Measurements from ENCODE around the gene ACOX2.

Gene ACOX2

GRCh38 chr3:58484045-58484721 lies 52.8 kb downstream of the ACOX2 start:
- Mint-ChIP-seq H3K4me1 (peaks cover 35% of the 10 kb centered on the region), H3K36me3 (no peaks in the 10 kb centered on the region), H3K4me3 (no peak overlapping the region), H3K27me3 (peaks cover 23% of the 10 kb centered on the region), H3K9me3 (peaks cover 2% of the 10 kb centered on the region), H3K27ac (peak overlapping the region; percentile 23)
- no peak for ATAC-seq

- H3K9me3 Mint-ChIP-seq, result peaks cover 2% of the 10 kb centered on the region
- H3K27me3 Mint-ChIP-seq, result peaks cover 15% of the 10 kb centered on the region
- H3K27ac Mint-ChIP-seq, result peak overlapping the region; percentile 23
- ATAC-seq, result peak; percentile 74
- peaks cover 35% of the 10 kb centered on the region for H3K4me1 Mint-ChIP-seq
- H3K36me3 Mint-ChIP-seq, result no peaks in the 10 kb centered on the region
- peak overlapping the region; percentile 34 for H3K4me3 Mint-ChIP-seq
Measured at GRCh38 chr3:58482917-58483636, 53.9 kb downstream of the ACOX2 start.

- Mint-ChIP-seq H3K36me3 (no peaks in the 10 kb centered on the region), H3K27me3 (no peaks in the 10 kb centered on the region), H3K4me3 (no peak overlapping the region), H3K9me3 (peaks cover 2% of the 10 kb centered on the region), H3K4me1 (peaks cover 37% of the 10 kb centered on the region), H3K27ac (no peak overlapping the region)
- ATAC-seq, result no peak
Measured at GRCh38 chr3:58480309-58480708, 56.7 kb downstream of the ACOX2 start.

GRCh38 chr3:58478781-58479180 lies 58.2 kb downstream of the ACOX2 start:
- H3K9me3 Mint-ChIP-seq, result peaks cover 2% of the 10 kb centered on the region
- H3K27me3 Mint-ChIP-seq, result no peaks in the 10 kb centered on the region
- no peak overlapping the region for H3K27ac Mint-ChIP-seq
- H3K36me3 Mint-ChIP-seq, result no peaks in the 10 kb centered on the region
- H3K4me1 Mint-ChIP-seq, result peaks cover 39% of the 10 kb centered on the region
- H3K4me3 Mint-ChIP-seq, result no peak overlapping the region
- ATAC-seq, result no peak

- peak overlapping the region; percentile 43 for H3K4me3 Mint-ChIP-seq
- peaks cover 42% of the 10 kb centered on the region for H3K4me1 Mint-ChIP-seq
- peak; percentile 70 for ATAC-seq
- no peaks in the 10 kb centered on the region for H3K27me3 Mint-ChIP-seq
- peak overlapping the region; percentile 70 for H3K27ac Mint-ChIP-seq
- no peaks in the 10 kb centered on the region for H3K9me3 Mint-ChIP-seq
- H3K36me3 Mint-ChIP-seq, result no peaks in the 10 kb centered on the region
Measured at GRCh38 chr3:58474967-58475578, 61.9 kb downstream of the ACOX2 start.

GRCh38 chr3:58474348-58474911 lies 62.6 kb downstream of the ACOX2 start:
- no peaks in the 10 kb centered on the region for H3K27me3 Mint-ChIP-seq
- peaks cover 42% of the 10 kb centered on the region for H3K4me1 Mint-ChIP-seq
- peak overlapping the region; percentile 70 for H3K27ac Mint-ChIP-seq
- peak; percentile 62 for ATAC-seq
- H3K9me3 Mint-ChIP-seq, result no peaks in the 10 kb centered on the region
- no peaks in the 10 kb centered on the region for H3K36me3 Mint-ChIP-seq
- peak overlapping the region; percentile 13 for H3K4me3 Mint-ChIP-seq

- no peaks in the 10 kb centered on the region for H3K36me3 Mint-ChIP-seq
- H3K4me3 Mint-ChIP-seq, result no peak overlapping the region
- no peaks in the 10 kb centered on the region for H3K27me3 Mint-ChIP-seq
- H3K27ac Mint-ChIP-seq, result peak overlapping the region; percentile 70
- no peak for ATAC-seq
- H3K4me1 Mint-ChIP-seq, result peaks cover 42% of the 10 kb centered on the region
- no peaks in the 10 kb centered on the region for H3K9me3 Mint-ChIP-seq
Measured at GRCh38 chr3:58473275-58473674, 63.7 kb downstream of the ACOX2 start.

- peak; percentile 85 for ATAC-seq
- Mint-ChIP-seq H3K36me3 (no peaks in the 10 kb centered on the region), H3K9me3 (no peaks in the 10 kb centered on the region), H3K4me3 (no peak overlapping the region), H3K27ac (peak overlapping the region; percentile 37), H3K4me1 (peaks cover 37% of the 10 kb centered on the region), H3K27me3 (no peaks in the 10 kb centered on the region)
Measured at GRCh38 chr3:58471025-58471887, 65.7 kb downstream of the ACOX2 start.

GRCh38 chr3:58470363-58471024 lies 66.5 kb downstream of the ACOX2 start:
- Mint-ChIP-seq H3K9me3 (no peaks in the 10 kb centered on the region), H3K27me3 (no peaks in the 10 kb centered on the region), H3K36me3 (no peaks in the 10 kb centered on the region), H3K4me3 (no peak overlapping the region), H3K27ac (no peak overlapping the region), H3K4me1 (peaks cover 35% of the 10 kb centered on the region)
- ATAC-seq, result no peak

- H3K4me3 Mint-ChIP-seq, result no peak overlapping the region
- H3K27me3 Mint-ChIP-seq, result no peaks in the 10 kb centered on the region
- no peak for ATAC-seq
- H3K9me3 Mint-ChIP-seq, result no peaks in the 10 kb centered on the region
- no peak overlapping the region for H3K27ac Mint-ChIP-seq
- H3K36me3 Mint-ChIP-seq, result no peaks in the 10 kb centered on the region
- H3K4me1 Mint-ChIP-seq, result peaks cover 21% of the 10 kb centered on the region
Measured at GRCh38 chr3:58469096-58469495, 67.9 kb downstream of the ACOX2 start.

GRCh38 chr3:58466899-58467563 lies 70.0 kb downstream of the ACOX2 start:
- no peaks in the 10 kb centered on the region for H3K27me3 Mint-ChIP-seq
- no peaks in the 10 kb centered on the region for H3K36me3 Mint-ChIP-seq
- no peak overlapping the region for H3K27ac Mint-ChIP-seq
- no peak overlapping the region for H3K4me3 Mint-ChIP-seq
- peaks cover 22% of the 10 kb centered on the region for H3K4me1 Mint-ChIP-seq
- ATAC-seq, result no peak
- no peaks in the 10 kb centered on the region for H3K9me3 Mint-ChIP-seq

GRCh38 chr3:58464866-58465265 lies 72.1 kb downstream of the ACOX2 start:
- H3K4me1 Mint-ChIP-seq, result peaks cover 6% of the 10 kb centered on the region
- no peaks in the 10 kb centered on the region for H3K9me3 Mint-ChIP-seq
- ATAC-seq, result no peak
- H3K27me3 Mint-ChIP-seq, result no peaks in the 10 kb centered on the region
- no peak overlapping the region for H3K27ac Mint-ChIP-seq
- no peaks in the 10 kb centered on the region for H3K36me3 Mint-ChIP-seq
- no peak overlapping the region for H3K4me3 Mint-ChIP-seq

GRCh38 chr3:58463942-58464271 lies 73.1 kb downstream of the ACOX2 start:
- Mint-ChIP-seq H3K27me3 (no peaks in the 10 kb centered on the region), H3K9me3 (no peaks in the 10 kb centered on the region), H3K27ac (peak overlapping the region; percentile 17), H3K4me3 (peak overlapping the region; percentile 43), H3K36me3 (no peaks in the 10 kb centered on the region), H3K4me1 (peaks cover 6% of the 10 kb centered on the region)
- ATAC-seq, result no peak

Measured in stimulated activated memory B cell treated with anti-CD40 and anti-IgM and Interleukin-4, amounts not matched to agents 10 μg/mL and 1 μg/mL and 100 μg/mL, for 72 hours (primary cell).